HG03469 (cell line): ENCODE data around the gene ARL3.

ENCODE experiments used
- ATAC-seq: cut with Tn5 transposase; IDR thresholded peaks from one replicate; pipeline ENCODE4 v1.9.1; 2021; ENCODE audit warnings: mild to moderate bottlenecking, moderate library complexity, moderate number of reproducible peaks; ENCODE audit not compliant: unreplicated experiment

ARL3 gene

DNA sequence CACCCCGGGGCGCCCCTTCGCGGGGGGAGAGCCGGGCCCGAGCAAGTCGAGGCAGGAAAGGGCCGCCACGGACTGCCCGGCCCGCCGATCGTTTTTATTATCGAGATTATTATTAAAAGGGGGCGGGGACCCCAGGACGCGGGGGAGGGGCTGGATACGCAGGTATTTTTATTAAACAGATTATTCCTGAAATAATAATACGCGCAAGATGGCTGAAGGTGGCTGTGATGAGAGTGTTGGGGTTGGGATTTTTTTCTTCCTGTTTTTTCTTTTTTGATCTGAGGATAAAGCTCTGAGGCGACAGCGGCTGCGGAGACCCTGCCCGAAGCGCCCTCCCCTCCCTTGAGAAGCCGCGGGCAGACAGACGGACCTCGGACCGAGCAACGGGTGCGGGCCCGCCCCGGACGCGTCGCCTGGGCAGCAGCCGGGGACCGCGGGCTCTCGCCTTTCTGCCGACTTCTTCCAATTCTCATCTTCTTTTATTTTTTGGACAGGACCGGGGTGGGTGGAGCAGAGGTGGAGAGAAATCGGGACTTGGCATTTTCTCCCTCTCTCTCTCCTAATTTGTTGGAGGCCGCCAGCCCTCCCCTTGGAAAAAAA is 71.4 kb downstream of the ARL3 start:
- no peak for ATAC-seq

DNA sequence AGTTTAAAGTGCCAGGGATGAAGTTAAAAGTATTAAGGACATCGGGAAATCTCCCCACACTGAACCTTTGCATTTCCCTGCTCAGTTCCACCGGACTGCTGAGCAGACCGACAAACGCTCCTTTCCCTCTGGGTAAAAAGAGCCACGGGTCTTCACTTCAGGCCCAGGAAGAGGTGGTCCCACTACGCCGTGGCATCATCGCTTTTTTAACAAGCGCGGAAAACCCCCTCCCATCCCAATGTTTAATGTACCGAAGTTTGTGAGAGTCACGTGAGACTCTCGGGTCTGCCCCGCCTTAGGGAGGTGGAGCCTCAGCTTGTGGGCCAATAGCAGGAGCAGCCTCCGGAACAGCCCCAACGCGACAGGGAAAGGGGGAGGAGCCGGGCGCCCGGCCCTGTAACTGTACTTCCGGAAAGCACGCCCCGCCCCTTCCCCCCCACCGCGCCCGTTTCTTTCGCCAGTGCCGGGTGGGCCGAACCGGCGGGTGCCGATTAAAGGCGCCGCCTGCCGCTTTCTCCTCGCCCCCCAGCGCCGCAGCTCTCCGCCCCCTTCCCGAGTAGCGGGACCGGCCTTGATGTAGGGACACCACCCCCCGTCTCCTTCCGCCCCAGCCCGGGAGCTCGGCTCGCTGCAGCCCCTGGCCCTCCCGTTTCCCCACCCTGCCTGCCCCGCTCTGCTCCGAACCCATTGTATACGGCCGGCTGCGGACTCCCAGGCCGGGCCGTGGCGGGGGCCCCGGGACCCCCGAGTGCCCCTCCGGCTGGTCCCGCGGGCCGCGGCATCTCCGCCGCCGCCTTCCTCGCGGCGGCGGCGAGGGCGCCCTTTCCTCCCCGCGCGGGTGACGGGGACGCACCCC is 72.1 kb downstream of the ARL3 start:
- peak; percentile 31 for ATAC-seq

DNA sequence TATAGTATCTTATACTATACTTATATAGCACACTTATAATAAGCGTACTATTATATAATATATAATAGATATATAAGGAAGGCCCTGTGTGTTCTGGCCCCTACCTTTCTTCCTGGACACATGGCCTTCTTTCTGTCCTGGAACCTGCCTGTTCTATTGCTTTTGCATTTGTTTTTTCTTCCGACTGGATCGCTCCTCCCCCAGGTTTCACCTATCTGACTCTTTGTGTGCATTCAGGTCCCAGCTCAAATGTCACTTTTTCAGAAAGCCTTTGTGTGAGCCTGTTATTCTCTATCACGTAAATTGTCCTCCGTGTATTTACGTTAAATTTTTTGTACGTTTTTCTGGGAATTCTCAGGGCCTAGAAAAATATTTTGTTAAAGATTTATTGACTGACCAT is 72.8 kb downstream of the ARL3 start:
- ATAC-seq: no peak

DNA sequence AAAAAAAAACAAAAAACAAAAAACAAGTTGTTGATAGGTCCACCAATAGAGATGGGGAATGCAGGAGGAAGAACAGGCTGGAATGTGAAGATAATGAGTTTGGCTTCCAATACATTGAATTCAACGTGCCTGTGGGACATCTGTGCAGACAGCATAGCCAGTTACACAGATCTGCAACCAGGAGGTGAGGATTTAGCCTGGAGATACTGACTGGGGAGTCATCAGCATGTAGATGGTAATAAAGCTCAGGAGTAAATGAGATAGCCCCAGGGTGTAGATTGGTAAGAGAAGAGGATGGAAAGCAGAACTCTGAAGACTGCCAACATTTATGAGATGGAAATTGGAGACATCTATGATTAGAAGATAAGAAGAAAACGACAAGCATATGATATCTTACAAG is 74.7 kb downstream of the ARL3 start:
- no peak for ATAC-seq

DNA sequence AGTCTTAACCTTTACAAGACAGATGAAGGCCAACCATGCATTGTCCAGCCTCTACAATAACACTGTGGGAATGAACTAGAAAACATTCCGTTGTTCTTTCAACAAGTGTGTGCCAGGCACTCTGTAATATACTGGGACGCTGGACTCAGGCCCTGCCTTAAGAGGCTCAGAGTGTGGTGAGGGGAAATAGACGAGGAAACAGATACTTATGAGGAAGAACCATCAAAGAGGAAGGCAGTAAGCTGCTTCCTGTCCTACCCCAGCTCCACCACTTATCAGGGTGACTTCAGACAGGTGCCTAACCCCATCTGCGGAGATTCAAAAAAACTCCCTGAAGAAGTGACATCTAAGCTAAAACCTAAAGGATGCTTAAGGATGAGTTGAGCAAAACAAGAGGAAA is 78.8 kb downstream of the ARL3 start:
- ATAC-seq: no peak

DNA sequence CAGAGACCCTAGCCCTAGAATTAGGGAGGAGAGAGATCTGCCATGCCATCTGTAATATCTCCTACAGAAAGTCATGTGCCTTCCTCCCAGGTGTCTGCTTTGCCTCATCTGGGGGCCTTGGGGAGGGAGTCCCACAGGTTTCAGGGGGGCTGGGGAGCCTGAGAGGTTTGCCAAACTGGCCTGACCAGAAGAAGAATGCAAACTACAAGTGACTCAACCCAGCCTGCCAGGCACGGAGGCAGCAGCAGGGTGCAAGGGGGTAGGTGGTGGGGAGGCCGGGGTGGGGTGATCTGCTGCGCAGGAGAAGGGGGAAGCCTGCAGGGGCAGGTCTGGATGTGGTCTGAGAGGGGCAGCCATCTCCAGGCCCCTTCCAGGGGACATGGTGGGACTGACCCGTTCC is 79.5 kb downstream of the ARL3 start:
- ATAC-seq: no peak

DNA sequence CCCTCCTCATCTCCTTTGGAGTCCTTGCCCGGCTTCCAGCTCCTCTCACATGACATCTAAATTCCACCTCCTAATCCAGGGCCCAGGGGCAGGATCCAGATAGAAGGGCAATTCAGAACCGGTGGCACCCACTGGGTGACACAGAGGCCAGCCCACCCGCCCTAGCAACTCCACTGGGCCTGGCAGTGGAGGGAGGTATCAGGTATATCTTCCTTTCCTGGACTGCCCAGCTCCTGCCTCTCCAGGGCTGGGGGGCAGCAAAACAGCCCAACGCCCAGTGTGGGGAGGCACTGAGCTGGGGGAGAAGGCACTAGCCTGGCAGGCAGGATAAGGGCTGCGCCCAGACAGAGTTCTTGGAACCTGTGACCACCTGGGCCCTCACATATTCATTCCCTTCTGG is 80.3 kb downstream of the ARL3 start:
- ATAC-seq: no peak

DNA sequence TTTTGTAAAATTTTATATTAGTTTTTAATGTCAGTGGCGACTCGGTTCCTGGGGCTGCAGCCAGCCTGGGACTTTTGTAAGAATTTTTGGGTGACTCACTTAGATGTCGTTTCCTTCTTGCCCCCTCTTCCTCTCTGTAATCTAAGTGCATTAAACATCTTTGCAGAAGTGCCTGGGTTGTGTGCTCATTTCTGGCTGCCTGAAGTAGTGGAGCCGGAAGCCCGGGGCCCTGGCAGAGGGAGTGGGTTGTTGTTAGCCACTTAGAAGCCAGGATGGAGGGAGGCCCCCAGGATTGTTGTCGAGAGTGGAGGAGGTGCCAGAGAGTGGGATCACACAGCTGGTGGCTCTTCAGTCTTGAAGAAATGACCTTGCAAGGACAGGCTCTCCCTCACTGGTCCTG is 80.9 kb downstream of the ARL3 start:
- ATAC-seq: no peak

DNA sequence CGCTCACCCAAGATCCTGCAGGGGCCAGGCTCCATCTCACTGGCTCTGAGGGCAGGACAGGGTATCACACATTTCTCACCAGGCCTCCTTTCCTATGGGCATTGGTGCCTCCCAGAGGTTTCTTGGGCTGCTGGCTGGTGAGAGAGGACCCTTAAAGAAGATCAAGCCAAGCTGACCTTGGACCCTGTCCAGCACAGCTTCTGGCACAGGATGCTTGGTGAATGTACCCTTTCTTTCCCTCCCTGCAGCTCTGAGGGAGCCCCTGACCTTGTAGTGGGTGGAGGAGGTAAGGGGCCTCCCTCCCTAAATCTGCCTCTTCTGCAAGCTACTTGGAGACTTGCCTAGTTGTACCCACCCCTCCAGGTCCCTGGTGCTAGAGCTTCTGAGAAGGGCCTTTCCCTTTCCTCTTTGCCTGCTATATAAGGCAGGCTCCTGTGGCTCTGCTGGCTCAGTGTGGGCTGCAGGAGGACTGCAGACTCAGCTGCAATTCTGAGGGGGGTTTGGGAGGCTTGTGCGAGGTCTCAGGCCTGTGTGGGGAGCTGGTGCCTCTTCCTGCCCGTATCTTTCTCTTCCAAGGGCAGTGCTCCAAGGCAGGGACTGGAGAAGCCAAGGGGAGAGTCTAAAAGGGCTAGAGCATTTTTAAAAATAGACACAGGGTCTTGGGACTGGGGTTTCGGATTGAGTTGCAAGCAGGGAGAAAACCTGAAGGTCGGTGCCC is 81.6 kb downstream of the ARL3 start:
- ATAC-seq: no peak

DNA sequence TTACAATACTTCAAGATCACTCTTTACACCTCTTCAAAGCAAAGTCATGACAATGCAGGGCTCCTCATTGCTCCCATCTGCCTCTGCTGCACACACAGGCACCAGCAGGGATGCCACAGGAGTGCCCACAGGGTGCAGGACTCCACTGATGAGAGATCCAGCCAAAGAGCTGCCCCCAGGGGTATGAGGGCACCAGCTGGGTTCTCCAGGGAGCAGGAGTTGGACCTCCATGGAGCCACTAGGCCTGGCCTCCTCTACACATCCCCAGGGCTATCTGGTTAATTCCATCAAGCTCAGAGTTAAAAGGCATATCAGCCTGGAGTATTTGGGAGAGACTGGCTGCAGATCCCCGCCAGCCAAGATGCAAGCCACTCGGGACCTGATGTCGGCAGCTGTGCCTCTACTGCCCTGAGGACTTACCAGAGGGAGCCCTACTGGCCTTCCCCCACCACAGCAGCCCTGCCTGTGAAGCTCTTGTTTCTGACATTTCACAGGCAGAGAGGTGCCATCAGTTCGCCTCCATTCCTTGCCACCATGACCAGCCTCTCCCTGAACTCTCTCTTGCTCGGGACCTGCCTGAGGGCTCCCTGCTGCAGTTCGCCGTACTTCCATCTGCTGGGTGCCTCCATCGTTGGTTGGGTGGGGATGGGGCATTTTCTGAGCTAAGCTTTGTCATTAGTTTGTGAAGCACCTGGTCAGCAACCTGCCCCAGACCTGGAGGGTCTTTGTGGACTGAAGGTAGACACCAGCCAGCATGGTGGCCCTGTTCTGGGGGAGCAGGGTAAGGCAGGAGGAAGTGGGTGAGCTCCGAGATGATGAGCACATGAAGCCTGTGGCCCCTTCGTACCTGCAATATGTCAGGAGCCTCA is 82.4 kb downstream of the ARL3 start:
- no peak for ATAC-seq

DNA sequence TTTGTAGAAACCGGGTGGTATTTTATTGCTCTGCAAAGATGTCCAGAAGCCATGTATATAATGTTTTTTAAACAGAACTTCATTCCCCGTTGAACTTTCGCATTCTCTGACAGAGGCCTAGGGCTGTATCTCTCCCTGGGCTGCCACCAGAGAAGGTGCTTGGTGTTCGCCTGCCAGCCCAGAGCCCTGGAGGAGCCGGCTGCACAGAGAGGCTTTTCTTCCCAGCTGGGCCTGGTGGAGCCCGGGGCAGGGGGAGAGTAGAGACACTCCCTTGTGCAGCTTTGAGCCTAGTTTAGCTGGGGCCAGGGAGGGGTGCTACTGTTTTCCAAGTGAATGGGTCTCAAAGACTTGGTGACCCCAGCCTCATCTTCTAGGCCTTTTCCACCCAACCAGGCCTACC is 83.5 kb downstream of the ARL3 start:
- no peak for ATAC-seq

DNA sequence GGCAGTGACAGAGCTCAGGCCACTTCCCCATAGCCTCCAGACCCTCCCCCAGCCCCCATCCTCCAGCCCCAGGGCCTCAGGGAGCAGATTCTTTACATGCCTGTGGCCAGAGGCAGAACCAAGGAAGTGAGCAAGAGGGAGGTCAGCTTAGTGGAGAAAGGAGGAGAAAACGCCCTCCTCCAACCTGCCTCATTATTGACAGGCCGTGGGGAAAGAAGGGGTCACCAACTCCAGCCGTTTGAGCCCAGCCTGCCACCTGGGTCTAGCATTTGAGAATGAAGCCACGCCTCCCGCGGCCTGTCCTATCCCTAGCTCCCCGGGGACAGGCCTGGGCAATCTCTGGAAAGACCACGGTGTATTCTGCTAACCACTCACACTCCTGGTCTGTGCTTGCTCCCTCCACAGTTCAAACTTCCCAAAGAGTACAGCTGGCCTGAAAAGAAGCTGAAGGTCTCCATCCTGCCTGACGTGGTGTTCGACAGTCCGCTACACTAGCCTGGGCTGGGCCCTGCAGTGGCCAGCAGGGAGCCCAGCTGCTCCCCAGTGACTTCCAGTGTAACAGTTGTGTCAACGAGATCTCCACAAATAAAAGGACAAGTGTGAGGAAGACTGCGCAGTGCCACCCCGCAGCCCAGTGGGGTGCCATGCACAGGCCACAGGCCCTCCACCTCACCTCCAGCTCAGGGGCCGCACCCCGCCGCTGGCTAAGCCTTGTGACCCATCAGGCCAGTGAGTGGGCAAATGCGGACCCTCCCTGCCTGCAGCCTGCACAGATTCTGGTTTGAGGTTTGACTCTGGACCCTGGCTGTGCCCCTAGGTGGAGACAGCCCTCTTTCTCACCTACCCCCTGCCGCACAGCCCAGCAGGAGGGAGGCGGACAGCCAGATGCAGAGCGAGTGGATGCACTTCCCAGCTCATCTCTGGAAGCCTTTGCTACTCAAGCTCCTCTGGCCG is 84.3 kb downstream of the ARL3 start:
- ATAC-seq: no peak

DNA sequence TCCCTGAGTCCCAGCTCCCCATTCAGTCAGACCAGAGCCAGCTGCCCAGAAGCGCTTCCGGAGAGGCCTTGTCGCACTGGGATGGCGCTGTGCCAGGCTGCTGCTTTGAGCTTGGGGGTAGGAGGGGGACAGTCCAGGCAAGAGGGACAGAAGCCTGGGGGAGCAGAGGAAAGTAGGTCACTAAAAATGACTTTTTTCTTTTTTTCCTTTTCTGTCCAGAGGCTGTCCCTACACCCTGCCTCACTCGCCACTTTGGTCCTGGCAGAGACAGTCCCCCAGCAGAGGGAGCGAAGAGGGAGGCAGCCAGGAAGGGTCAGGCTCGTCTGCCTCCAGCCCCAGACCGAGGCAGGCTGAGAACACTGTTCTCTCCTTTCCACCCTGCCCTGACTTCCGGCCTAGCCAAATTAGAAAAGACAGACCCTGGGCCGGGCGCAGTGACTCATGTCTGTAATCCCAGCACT is 85.7 kb downstream of the ARL3 start:
- ATAC-seq: no peak

DNA sequence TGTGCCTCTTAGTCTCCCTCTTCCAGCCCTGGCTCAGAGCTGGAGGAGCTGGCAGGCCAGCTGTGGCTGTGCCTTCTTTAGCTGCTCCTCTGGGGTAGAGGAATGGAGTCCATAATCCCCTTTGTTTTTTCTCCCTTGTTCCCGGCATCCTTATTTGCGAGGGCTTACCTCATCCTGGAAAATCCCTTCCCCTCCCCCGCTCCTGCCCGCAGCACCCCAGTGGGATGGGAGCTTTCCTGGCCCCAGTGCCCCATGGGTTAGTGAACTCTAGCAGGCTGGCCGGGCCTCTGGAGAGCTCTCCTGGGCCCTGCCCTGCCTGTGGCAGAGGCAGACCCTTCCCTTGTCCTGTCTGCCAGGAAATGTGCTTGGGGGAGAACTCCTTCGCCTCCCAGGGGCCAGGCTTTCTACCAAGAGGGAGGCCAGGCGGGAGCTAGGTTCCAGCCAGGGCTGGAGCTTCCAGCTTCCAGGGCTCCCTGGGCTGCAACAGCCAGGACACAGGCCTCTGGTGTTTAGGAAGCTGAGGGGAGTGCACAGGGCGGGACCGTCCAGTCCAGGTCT is 86.4 kb downstream of the ARL3 start:
- ATAC-seq: no peak

DNA sequence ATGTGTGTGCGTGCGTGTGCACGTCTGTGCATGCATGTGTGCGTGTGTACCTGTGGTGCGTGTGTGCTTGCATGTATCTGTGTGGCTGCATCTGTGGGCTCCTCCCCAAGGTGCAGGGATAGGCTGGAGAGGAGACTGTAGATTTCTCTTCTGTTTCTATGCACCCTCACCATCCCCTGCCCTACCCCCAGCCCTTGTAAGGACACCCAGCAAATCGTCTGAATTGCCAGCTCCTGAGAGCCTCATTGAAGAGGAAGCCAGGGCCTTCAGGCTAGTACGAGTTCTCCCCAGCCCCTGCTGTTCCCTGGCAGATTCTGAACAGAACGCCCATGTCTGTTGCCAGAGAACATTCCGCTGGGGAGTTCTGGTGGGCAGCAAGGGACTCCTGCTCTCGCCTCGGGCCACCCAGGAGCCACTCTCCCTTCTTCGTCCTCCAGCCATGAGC is 86.9 kb downstream of the ARL3 start:
- no peak for ATAC-seq

DNA sequence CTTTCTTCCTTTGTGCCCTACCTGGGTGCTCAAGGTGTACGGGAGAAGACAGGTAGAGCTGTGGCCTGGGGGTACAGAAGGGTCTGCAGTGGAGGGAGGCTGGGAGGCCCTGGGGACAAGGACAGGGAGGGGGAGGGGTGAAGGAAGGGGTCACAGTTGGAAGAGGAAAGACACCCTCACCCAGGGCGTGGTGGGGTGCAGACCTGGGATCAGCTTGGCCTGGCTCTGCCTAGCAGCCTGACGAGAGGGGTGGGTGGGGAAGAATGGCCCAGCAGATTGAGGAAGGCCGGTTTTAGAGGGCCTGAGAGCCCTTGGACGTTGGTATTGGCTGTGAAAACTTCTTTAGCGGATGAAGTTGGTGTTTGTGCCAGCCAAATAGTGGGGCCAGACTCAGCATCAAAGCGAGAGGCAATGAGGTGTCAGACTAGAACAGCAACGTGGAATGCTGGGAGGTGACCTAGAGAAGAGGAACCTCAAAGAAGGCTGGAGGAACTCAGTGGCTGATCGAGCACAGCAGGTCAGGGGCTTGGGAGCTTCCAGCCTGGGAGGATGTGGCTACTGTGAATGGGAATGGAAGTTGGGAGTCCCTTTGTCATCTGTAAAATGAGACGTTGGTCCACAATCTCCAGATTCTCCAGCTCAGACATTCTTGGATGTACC is 88.0 kb downstream of the ARL3 start:
- no peak for ATAC-seq

DNA sequence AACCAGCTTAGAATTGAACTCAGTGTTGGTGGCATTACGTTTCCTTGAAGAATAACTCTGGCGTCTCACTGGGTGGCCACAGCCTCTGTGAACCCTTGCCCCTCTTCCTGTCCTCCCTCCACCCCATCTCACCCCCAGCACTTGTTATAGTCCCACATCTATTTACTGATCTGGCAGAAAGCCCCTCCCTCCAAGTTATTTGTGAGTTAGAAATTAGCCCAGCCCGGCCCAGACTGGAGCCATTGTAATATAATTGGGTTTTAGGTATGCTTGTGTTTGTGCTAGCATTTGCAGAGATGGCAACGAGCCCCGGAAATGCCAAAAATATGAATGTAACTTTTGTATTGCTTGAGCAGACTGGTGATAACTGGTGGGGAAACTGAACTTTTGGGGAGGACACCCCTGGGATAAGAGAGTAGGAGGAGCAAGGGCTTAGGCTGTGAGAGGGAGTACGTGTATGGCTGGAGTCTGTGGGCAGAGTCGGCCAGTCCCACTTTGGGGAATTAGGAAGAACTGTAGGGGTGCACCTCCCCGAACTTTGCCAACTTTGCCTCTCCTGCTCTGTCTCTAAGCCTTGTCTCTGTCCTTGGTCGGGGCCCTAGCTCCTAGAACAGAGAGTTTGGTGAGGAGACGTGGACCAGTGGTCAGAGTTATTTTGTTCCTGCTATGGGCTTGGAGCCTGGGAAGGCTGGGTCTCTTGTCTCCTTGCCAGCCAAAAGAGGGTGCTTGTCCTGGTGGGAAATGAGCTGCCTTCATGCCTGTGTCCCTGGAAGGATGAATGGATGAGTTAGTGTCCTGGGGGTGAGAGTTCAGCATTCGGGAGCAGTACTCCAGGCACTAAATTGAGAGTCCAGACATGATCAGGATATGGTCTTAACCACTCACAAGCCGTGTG is 89.2 kb downstream of the ARL3 start:
- ATAC-seq: no peak

DNA sequence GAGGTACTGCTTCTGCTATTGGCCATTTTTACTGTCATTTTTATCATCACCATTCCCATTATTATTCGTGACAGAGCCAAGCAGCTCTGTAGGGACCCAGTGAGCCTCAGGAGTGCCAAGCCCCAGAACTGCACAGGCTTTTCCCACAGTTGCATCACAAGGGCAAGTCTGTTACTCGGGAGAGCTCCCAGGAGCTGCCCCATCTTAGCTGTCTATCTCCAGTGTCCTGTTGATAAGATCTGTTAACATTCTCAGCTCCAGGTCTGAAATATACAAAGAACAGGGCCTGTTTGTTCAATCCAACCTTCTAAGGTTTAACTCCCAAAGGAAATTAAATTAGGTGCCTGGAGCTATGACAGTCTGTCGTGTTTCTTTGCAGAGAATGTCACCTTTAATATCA is 90.1 kb downstream of the ARL3 start:
- no peak for ATAC-seq
